Activated CD4-positive, alpha-beta T cell treated with anti-CD3 and anti-CD28 coated beads for 48 hours (primary cell): ENCODE results near the gene NAA80.

Experiments used
- DNase-seq: peaks from one replicate; pipeline ENCODE4 v3.0.0-alpha.2; 2020

The NAA80 gene

GRCh38 chr3:50298836-50299637 is at the start of gene NAA80, which contains the start of gene HYAL3:
NAA80 (minus strand) TSS chr3:50299405; CDS start chr3:50297463, 1,942 bp downstream.
HYAL3 (minus strand) TSS chr3:50299405; CDS start chr3:50295602, 3,803 bp downstream.
- DNase-seq = peak; percentile 100

- peak; percentile 82 for DNase-seq
Observed at GRCh38 chr3:50347187-50347813, 48.1 kb upstream of the NAA80 start.

- DNase-seq = peak; percentile 87
Observed at GRCh38 chr3:50345586-50346234, 46.5 kb upstream of the NAA80 start, which contains the start of gene ZMYND10. ZMYND10 (minus strand) TSS chr3:50345732; CDS start chr3:50345579, 153 bp downstream.

GRCh38 chr3:50345008-50345407 is 45.8 kb upstream of the NAA80 start:
- no peak for DNase-seq

- DNase-seq = no peak
Observed at GRCh38 chr3:50342813-50343633, 43.8 kb upstream of the NAA80 start.

- no peak for DNase-seq
Observed at GRCh38 chr3:50341996-50342650, 42.9 kb upstream of the NAA80 start.

GRCh38 chr3:50341537-50341936 is 42.3 kb upstream of the NAA80 start:
- DNase-seq = peak; percentile 35

GRCh38 chr3:50340448-50341329 is 41.5 kb upstream of the NAA80 start, which contains the start of gene RASSF1:
RASSF1 (minus strand) TSS chr3:50340836; CDS start chr3:50340805, 31 bp downstream.
- DNase-seq = peak; percentile 82

- no peak for DNase-seq
Observed at GRCh38 chr3:50340147-50340447, 40.9 kb upstream of the NAA80 start.

GRCh38 chr3:50339485-50340146 is 40.4 kb upstream of the NAA80 start:
- no peak for DNase-seq

- no peak for DNase-seq
Observed at GRCh38 chr3:50338965-50339364, 39.8 kb upstream of the NAA80 start.

- DNase-seq = peak; percentile 98
Observed at GRCh38 chr3:50337175-50337861, 38.1 kb upstream of the NAA80 start.

- peak; percentile 69 for DNase-seq
Observed at GRCh38 chr3:50336452-50337174, 37.4 kb upstream of the NAA80 start.

- no peak for DNase-seq
Observed at GRCh38 chr3:50334339-50335075, 35.3 kb upstream of the NAA80 start.

GRCh38 chr3:50333744-50334328 is 34.6 kb upstream of the NAA80 start:
- DNase-seq = no peak

GRCh38 chr3:50331364-50331907 is 32.2 kb upstream of the NAA80 start:
- DNase-seq = no peak

GRCh38 chr3:50330330-50330729 is 31.1 kb upstream of the NAA80 start:
- no peak for DNase-seq
